Activated naive CD8-positive, alpha-beta T cell treated with anti-CD3 and anti-CD28 coated beads, Interleukin-2, amount 50 U/mL, for 24 hours (primary cell): Measurements from ENCODE around the gene KLHDC3.
"Not testable (repeated sequence)": the region's sequence is repeated elsewhere in the genome, so short reads cannot be mapped to it uniquely, and the experiment has no call there.

Experiments
- ATAC-seq: fragments of 150-1000 bp; cut with Tn5 transposase; one replicate; pipeline ENCODE4 v1.10.0; 2021
- DNase-seq: peaks from one replicate; pipeline ENCODE4 v3.0.0; 2021
- H3K27ac Mint-ChIP-seq: one replicate; pipeline ENCODE4 v1.8.0; 2021; ENCODE audit warnings: mild to moderate bottlenecking, mixed read lengths
- H3K27me3 Mint-ChIP-seq: one replicate; pipeline ENCODE4 v1.8.0; 2021; ENCODE audit warnings: mixed read lengths
- H3K36me3 Mint-ChIP-seq: one replicate; pipeline ENCODE4 v1.8.0; 2021; ENCODE audit warnings: low read depth, mixed read lengths
- H3K4me1 Mint-ChIP-seq: one replicate; pipeline ENCODE4 v1.8.0; 2021; ENCODE audit warnings: mixed read lengths
- H3K4me3 Mint-ChIP-seq: one replicate; pipeline ENCODE4 v1.8.0; 2021; ENCODE audit warnings: mild to moderate bottlenecking, moderate library complexity, mixed read lengths
- H3K9me3 Mint-ChIP-seq: one replicate; pipeline ENCODE4 v1.8.0; 2021; ENCODE audit warnings: mixed read lengths

Gene KLHDC3

GRCh38 chr6:43032326-43032725 is 18.3 kb downstream of the KLHDC3 start:
- H3K27ac Mint-ChIP-seq, result no peak overlapping the region

GRCh38 chr6:43033496-43034189 is 19.6 kb downstream of the KLHDC3 start:
- Mint-ChIP-seq H3K4me3 (no peak overlapping the region), H3K9me3 (no peaks in the 10 kb centered on the region), H3K27ac (no peak overlapping the region), H3K36me3 (peaks cover 48% of the 10 kb centered on the region), H3K27me3 (no peaks in the 10 kb centered on the region), H3K4me1 (no peaks in the 10 kb centered on the region)
- ATAC-seq, result no peak
- no peak for DNase-seq

More at GRCh38 chr6:43032326-43032725, 18.3 kb downstream of the KLHDC3 start:
- H3K27me3 Mint-ChIP-seq, result no peaks in the 10 kb centered on the region
- DNase-seq (no peak), ATAC-seq (no peak)
- no peak overlapping the region for H3K4me3 Mint-ChIP-seq
- H3K36me3 Mint-ChIP-seq, result peaks cover 45% of the 10 kb centered on the region
- no peaks in the 10 kb centered on the region for H3K9me3 Mint-ChIP-seq
- no peaks in the 10 kb centered on the region for H3K4me1 Mint-ChIP-seq

- no peak for DNase-seq
- Mint-ChIP-seq H3K4me3 (no peak overlapping the region), H3K27me3 (no peaks in the 10 kb centered on the region), H3K9me3 (no peaks in the 10 kb centered on the region), H3K27ac (no peak overlapping the region), H3K36me3 (peaks cover 43% of the 10 kb centered on the region), H3K4me1 (no peaks in the 10 kb centered on the region)
- ATAC-seq, result no peak
Measured at GRCh38 chr6:43034190-43034525, 20.1 kb downstream of the KLHDC3 start.

GRCh38 chr6:43035495-43036194 is 21.6 kb downstream of the KLHDC3 start:
- DNase-seq (no peak), ATAC-seq (no peak)
- Mint-ChIP-seq H3K27me3 (no peaks in the 10 kb centered on the region), H3K9me3 (no peaks in the 10 kb centered on the region), H3K4me1 (no peaks in the 10 kb centered on the region), H3K27ac (no peak overlapping the region), H3K4me3 (no peak overlapping the region), H3K36me3 (peaks cover 39% of the 10 kb centered on the region)

- Mint-ChIP-seq H3K27me3 (no peaks in the 10 kb centered on the region), H3K4me1 (no peaks in the 10 kb centered on the region), H3K36me3 (peaks cover 37% of the 10 kb centered on the region), H3K27ac (no peak overlapping the region), H3K9me3 (no peaks in the 10 kb centered on the region), H3K4me3 (no peak overlapping the region)
- no peak for ATAC-seq
- DNase-seq, result no peak
Measured at GRCh38 chr6:43036712-43037111, 22.7 kb downstream of the KLHDC3 start.

GRCh38 chr6:43037197-43037596 is 23.1 kb downstream of the KLHDC3 start:
- no peak overlapping the region for H3K27ac Mint-ChIP-seq
- peaks cover 36% of the 10 kb centered on the region for H3K36me3 Mint-ChIP-seq
- no peaks in the 10 kb centered on the region for H3K27me3 Mint-ChIP-seq
- no peak for DNase-seq
- no peak for ATAC-seq
- no peaks in the 10 kb centered on the region for H3K4me1 Mint-ChIP-seq
- H3K4me3 Mint-ChIP-seq, result no peak overlapping the region
- no peaks in the 10 kb centered on the region for H3K9me3 Mint-ChIP-seq

- ATAC-seq, result no peak
Measured at GRCh38 chr6:43037706-43038105, 23.7 kb downstream of the KLHDC3 start.

GRCh38 chr6:43038727-43039126 is 24.7 kb downstream of the KLHDC3 start:
- Mint-ChIP-seq H3K4me1 (no peaks in the 10 kb centered on the region), H3K36me3 (peaks cover 31% of the 10 kb centered on the region)

More at GRCh38 chr6:43037706-43038105, 23.7 kb downstream of the KLHDC3 start:
- peaks cover 37% of the 10 kb centered on the region for H3K36me3 Mint-ChIP-seq
- H3K27ac Mint-ChIP-seq, result no peak overlapping the region
- no peaks in the 10 kb centered on the region for H3K4me1 Mint-ChIP-seq
- no peaks in the 10 kb centered on the region for H3K27me3 Mint-ChIP-seq
- no peak overlapping the region for H3K4me3 Mint-ChIP-seq
- no peaks in the 10 kb centered on the region for H3K9me3 Mint-ChIP-seq
- DNase-seq, result no peak

GRCh38 chr6:43040542-43041257 is 26.7 kb downstream of the KLHDC3 start:
- ATAC-seq, result no peak
- H3K27ac Mint-ChIP-seq, result no peak overlapping the region
- H3K27me3 Mint-ChIP-seq, result no peaks in the 10 kb centered on the region
- peaks cover 28% of the 10 kb centered on the region for H3K36me3 Mint-ChIP-seq
- no peaks in the 10 kb centered on the region for H3K9me3 Mint-ChIP-seq
- no peaks in the 10 kb centered on the region for H3K4me1 Mint-ChIP-seq
- no peak overlapping the region for H3K4me3 Mint-ChIP-seq
- no peak for DNase-seq

More at GRCh38 chr6:43038727-43039126, 24.7 kb downstream of the KLHDC3 start:
- no peaks in the 10 kb centered on the region for H3K27me3 Mint-ChIP-seq
- ATAC-seq (no peak), DNase-seq (no peak)
- no peak overlapping the region for H3K4me3 Mint-ChIP-seq
- no peaks in the 10 kb centered on the region for H3K9me3 Mint-ChIP-seq
- no peak overlapping the region for H3K27ac Mint-ChIP-seq

GRCh38 chr6:43041475-43041874 is 27.4 kb downstream of the KLHDC3 start:
- H3K4me3 Mint-ChIP-seq, H3K27me3 Mint-ChIP-seq, H3K4me1 Mint-ChIP-seq, H3K27ac Mint-ChIP-seq, ATAC-seq, H3K9me3 Mint-ChIP-seq, DNase-seq: not testable (repeated sequence)
- peaks cover 30% of the 10 kb centered on the region for H3K36me3 Mint-ChIP-seq

GRCh38 chr6:43043310-43043709 is 29.3 kb downstream of the KLHDC3 start:
- ATAC-seq (no peak), DNase-seq (no peak)
- Mint-ChIP-seq H3K4me3 (no peak overlapping the region), H3K4me1 (no peaks in the 10 kb centered on the region), H3K27ac (no peak overlapping the region), H3K27me3 (no peaks in the 10 kb centered on the region), H3K9me3 (no peaks in the 10 kb centered on the region), H3K36me3 (peaks cover 22% of the 10 kb centered on the region)

GRCh38 chr6:43045371-43045930 is 31.4 kb downstream of the KLHDC3 start:
- no peak for ATAC-seq
- no peak for DNase-seq
- Mint-ChIP-seq H3K27ac (no peak overlapping the region), H3K4me1 (peaks cover under 1% of the 10 kb centered on the region), H3K4me3 (no peak overlapping the region), H3K27me3 (no peaks in the 10 kb centered on the region), H3K9me3 (no peaks in the 10 kb centered on the region), H3K36me3 (peaks cover 22% of the 10 kb centered on the region)

GRCh38 chr6:43047998-43048397 is 33.9 kb downstream of the KLHDC3 start:
- Mint-ChIP-seq H3K36me3 (peaks cover 20% of the 10 kb centered on the region), H3K4me1 (peaks cover 19% of the 10 kb centered on the region), H3K27me3 (no peaks in the 10 kb centered on the region), H3K4me3 (no peak overlapping the region), H3K27ac (no peak overlapping the region), H3K9me3 (no peaks in the 10 kb centered on the region)
- ATAC-seq, result no peak
- DNase-seq, result no peak

GRCh38 chr6:43050981-43051380 is 36.9 kb downstream of the KLHDC3 start:
- Mint-ChIP-seq H3K27ac (no peak overlapping the region), H3K4me3 (no peak overlapping the region), H3K36me3 (peaks cover 33% of the 10 kb centered on the region), H3K9me3 (no peaks in the 10 kb centered on the region), H3K27me3 (no peaks in the 10 kb centered on the region), H3K4me1 (peaks cover 29% of the 10 kb centered on the region)
- ATAC-seq, result no peak
- no peak for DNase-seq
